ENCODE data around the gene GNG7.

- TF ChIP-seq CTCF (conservative IDR thresholded peaks at IDR 0.05; ENCODE audit: low read depth, low read length) (no peak), EZH2 (IDR thresholded peaks at IDR 0.05; ENCODE audit: low read length, unreplicated experiment) (no peak), EZH2phosphoT487 (IDR thresholded peaks at IDR 0.05; ENCODE audit: borderline replicate concordance, low read length) (no peak)
Observed at GRCh38 chr19:2619076-2619475, 83.4 kb downstream of the GNG7 start.
